CD4-positive, alpha-beta T cell treated with Interleukin-17A for 4 hours (primary cell): Measurements from ENCODE around the gene MBD3.

Source experiments
- DNase-seq: peaks from one replicate; pipeline ENCODE4 v3.0.0-alpha.2; 2020; ENCODE audit warnings: mixed read lengths

The MBD3 gene

GRCh38 chr19:1618157-1619093 is 25.8 kb upstream of the MBD3 start:
- peak; percentile 43 for DNase-seq

GRCh38 chr19:1616875-1617274 is 24.2 kb upstream of the MBD3 start:
- no peak for DNase-seq

- no peak for DNase-seq
These were observed 23.7 kb upstream of the MBD3 start for GRCh38 chr19:1616396-1616795.

GRCh38 chr19:1615156-1615765 is 22.6 kb upstream of the MBD3 start:
- DNase-seq = no peak

GRCh38 chr19:1613808-1614570 is 21.3 kb upstream of the MBD3 start:
- no peak for DNase-seq

GRCh38 chr19:1613146-1613545 is 20.5 kb upstream of the MBD3 start:
- DNase-seq = no peak

GRCh38 chr19:1612114-1613086 is 19.7 kb upstream of the MBD3 start:
- no peak for DNase-seq

GRCh38 chr19:1611353-1611752 is 18.7 kb upstream of the MBD3 start:
- DNase-seq = no peak

GRCh38 chr19:1610579-1610978 is 17.9 kb upstream of the MBD3 start:
- peak; percentile 18 for DNase-seq

- DNase-seq = no peak
These were observed 17.2 kb upstream of the MBD3 start for GRCh38 chr19:1609680-1610474.

- DNase-seq = peak; percentile 66
These were observed 16.4 kb upstream of the MBD3 start for GRCh38 chr19:1609103-1609396.

GRCh38 chr19:1608359-1609102 is 15.9 kb upstream of the MBD3 start:
- peak; percentile 60 for DNase-seq

- no peak for DNase-seq
These were observed 13.5 kb upstream of the MBD3 start for GRCh38 chr19:1606138-1606651.

- DNase-seq = peak; percentile 94
These were observed 12.8 kb upstream of the MBD3 start, which contains the start of gene UQCR11 for GRCh38 chr19:1605236-1606137. TSS of gene UQCR11 (minus strand) at chr19:1605462. CDS start at chr19:1605409, 53 bp downstream.

- no peak for DNase-seq
These were observed 9.5 kb upstream of the MBD3 start for GRCh38 chr19:1602091-1602707.

- no peak for DNase-seq
These were observed 9.0 kb upstream of the MBD3 start for GRCh38 chr19:1601613-1602064.

GRCh38 chr19:1599460-1599846 is 6.8 kb upstream of the MBD3 start:
- DNase-seq = no peak

GRCh38 chr19:1598777-1599459 is 6.3 kb upstream of the MBD3 start:
- DNase-seq = no peak

GRCh38 chr19:1593501-1593772 is 772 bp upstream of the MBD3 start:
- DNase-seq = no peak
